Brain pericyte (primary cell): Measurements from ENCODE around the gene F2RL3.

Experiments
- DNase-seq: peaks from one replicate; pipeline ENCODE4 v3.0.0-alpha.2; 2012; ENCODE audit warnings: low read depth, low spot score

F2RL3 gene

DNA sequence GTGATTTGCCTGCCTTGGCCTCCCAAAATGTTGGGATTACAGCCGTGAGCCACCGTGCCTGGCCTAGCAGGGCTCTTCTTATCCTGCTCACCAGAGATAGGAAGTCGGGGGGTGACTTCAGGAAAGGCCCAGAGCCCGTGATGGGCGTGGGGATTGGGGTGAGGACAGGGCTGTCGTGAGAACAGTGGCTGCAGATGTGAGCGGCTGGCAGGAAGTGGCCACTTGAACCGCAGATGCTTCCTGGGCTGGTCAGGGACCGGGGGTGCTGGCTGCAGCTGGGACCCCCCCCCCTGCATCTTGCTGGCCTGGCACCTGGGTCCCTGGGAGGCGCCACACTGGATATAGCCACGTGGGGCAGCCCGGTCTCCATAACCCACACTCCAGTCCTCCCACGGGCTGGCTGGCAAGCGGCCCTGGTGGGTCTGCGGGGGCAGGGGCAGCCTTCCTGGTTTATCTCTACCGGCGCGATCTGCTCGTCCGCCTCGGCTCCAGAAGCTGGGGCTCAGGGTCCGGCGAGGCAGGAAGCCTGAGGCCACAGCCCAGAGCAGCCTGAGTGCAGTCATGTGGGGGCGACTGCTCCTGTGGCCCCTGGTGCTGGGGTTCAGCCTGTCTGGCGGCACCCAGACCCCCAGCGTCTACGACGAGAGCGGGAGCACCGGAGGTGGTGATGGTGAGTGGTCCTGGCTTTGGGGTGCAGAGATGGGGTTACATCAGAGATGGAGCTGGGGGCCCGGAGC, at the start of gene F2RL3:
TSS of gene F2RL3 (plus strand) at position 371 of the 737 bp plus-strand sequence. CDS start at position 562, 191 bp downstream.
- no peak for DNase-seq

DNA sequence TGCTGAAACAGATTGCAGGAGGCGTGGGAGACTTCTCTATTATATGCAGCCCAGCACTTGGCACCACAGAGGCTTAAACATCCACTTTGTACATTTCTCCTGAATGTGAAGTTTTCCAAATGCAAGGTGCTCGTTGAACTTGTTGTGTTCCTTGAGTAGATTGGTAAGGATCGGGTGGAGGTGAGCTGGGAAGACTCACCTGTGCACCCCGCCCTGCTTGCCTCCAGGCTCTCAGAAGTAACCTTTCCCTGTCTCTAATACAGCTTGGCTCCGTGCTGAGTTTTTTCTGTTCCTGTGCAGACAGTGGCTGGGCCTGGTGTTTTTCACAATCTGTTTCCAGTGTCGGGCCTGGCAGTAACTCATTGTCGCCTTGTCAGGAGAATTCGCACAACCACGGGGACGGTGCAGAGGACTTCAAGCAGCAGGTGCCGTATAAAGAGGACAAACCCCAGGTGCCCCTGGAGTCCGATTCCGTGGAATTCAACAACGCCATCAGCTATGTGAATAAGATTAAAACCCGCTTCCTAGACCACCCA, 47.3 kb upstream of the F2RL3 start:
- DNase-seq = no peak

DNA sequence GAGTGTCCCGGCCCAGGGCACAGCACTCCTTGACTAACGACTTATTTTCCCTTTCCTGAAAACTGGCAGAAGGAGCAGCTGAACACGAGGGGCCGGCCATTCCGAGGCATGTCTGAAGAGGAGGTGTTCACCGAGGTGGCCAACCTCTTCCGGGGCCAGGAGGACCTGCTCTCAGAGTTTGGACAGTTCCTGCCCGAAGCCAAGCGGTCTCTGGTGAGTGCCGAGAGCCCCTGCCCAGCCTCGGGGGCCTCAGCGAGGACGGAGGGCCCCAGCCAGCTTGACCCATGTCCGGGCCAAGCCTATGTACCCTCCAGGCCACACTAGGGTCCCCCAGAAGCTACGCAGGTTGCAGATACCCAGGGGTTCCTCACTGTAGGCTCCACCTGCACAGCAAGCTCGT, 41.9 kb upstream of the F2RL3 start:
- DNase-seq = no peak

DNA sequence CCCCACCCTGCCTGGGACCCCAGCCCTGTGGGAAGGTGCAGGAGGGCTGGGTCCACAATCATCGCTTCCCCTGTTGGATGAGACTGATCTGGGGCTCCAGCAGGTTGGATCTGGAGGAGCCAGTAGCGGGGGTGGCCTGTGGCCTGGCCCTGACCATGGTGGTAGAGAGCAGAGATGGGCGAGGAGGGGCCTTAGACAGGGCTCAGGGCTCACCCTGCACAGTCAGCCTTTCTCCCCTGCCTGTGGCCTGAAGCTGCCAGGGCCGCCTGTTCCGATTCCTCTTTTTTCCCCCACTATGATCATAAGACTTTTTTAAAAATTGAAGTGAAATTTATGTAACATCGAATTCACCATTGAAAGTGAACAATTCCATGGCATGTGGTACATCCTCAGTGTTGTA, 41.4 kb upstream of the F2RL3 start:
- DNase-seq = no peak

DNA sequence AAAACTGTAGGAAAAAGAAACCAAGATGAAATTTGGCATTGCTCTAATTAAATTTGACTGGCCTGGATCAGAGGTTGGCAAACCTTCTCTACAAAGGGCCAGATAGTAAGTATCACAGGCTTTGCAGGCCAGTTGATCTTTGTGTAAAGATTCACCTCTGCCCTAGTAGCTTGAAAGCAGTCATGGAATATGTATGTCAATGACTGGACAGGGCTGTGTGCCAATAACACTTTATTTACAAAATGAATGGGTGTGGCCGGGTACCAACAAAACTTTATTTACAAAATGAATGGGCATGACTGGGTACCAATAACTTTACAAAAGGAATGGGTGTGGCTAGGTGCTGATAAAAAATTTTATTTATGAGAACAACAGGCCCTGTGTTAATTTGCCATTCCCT, 39.6 kb upstream of the F2RL3 start:
- DNase-seq = no peak

DNA sequence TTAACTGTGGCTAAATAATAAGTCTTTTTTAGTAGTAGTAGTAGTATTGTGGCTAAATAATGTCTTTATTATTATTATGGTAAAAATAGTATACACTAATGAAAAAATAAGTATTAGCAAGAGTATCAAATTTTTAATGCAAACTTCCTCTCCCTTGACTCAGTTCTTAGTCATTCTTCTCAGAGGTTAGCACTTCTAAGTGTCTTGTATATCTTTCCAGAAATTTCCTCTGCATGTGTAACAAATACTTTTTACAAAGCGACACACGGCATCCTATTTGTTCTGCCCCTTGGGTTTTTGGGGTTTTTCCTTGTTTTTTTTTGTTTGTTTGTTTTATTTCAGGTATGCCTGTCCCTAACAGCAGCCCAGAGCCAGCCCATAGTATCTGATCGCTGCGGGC, 38.7 kb upstream of the F2RL3 start:
- DNase-seq = no peak

DNA sequence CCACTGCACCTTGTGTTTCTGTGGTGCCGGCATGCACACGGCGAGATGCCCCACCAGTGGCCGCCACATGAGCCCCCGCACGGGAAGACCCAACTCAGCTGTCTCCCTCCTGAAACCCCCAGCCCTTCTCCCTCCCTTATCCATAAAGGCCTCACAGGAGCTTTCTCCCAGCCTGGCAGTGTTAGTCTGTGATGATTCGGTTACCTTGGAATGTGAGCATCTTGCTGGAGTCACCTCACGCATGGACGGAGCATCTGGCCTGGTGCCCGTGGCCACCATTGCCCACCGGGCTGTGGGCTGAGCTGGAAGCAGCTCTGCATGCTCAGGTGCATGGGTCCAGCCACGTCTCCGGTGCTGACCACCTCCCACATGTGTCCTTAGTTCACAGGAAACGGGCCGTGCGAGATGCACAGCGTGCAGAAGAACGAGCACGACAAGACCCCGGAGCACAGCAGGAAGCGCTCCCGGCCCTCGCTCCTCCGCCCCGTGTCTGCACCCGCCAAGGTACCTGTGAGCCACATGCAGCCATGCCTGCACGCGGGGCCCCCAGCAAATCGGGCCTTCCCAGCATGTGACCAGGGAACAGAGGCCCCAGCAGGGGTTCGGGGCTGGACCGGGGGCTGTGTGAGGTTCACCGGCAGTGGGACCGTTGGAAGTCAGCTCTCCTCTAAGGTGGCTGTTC, 37.6 kb upstream of the F2RL3 start:
- DNase-seq = no peak

DNA sequence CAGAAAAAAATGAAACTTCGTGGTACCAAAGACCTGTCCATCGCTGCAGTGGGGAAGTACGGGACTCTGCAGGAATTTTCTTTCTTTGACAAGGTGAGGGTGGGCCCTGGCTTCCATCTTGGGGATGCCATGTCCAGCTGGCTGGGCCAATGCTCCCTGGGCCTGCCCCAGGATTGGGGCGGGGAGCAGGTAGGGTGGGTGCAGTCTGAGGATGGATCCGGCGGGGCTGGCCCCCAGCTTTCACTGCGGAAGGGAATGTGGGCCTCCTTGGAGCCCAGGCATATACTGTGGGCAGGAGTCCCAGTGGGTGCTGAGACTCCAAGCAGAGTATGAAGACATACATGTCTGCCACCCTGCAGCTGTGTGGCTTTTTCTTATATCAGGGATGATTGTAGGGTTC, 35.7 kb upstream of the F2RL3 start:
- DNase-seq = no peak

DNA sequence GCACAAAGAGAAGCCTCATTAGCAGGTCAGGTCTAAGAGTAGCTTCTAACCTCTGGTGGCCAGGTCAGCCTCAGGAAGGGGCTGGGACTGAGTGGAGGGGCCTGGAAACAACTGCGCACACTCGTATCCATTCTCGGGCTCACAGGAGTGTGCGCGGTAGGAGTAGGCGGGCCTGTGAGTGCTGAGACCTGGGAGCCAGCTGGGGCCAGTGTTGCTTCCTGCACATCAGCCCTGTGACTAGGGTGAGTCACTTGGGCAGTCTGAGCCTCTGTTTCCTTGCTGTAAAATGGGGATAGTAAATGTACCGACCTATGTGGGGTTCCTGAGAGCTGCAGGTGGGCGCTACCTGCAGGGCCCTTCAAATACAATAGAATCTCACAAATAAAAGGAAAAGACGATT, 32.7 kb upstream of the F2RL3 start:
- no peak for DNase-seq

DNA sequence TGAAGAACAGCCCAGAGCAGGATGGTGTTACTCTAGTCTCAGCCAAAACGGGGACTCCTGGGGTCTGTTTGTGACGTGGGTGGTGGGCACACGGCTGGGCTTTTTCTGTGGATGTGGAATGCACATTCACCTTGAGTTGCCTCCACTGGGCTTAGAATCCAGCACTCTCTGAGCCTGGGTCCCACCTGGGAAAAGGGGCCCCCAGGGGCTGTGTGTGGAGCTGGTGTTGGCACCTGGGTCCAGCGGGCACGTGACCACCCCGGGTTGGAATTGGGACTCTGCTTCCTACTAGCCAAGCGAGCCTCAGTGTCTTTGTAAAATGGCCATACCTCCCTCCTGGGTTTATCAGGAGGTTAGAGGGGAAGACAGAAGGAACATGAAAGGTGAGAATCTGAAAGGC, 29.2 kb upstream of the F2RL3 start:
- no peak for DNase-seq

DNA sequence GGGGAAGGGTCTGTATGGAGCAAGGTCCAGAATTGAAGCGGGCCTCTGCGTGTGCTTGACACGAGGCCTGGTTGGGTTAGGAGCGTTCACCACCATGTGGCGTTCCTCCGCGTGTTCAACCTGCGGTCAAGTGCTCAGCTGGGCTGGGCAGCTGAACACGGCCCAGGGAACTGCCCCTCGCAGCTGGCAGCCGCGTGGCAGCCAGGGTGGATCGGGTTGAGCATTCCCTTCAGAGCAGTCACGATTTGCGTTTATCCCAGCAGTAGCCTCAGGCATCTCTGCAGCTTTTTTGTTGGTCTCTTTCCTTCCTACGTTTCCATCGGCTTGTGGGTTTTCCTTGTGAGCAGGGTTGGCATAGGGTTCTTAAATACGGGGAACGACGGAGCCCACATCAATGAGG, 28.7 kb upstream of the F2RL3 start:
- DNase-seq = no peak

DNA sequence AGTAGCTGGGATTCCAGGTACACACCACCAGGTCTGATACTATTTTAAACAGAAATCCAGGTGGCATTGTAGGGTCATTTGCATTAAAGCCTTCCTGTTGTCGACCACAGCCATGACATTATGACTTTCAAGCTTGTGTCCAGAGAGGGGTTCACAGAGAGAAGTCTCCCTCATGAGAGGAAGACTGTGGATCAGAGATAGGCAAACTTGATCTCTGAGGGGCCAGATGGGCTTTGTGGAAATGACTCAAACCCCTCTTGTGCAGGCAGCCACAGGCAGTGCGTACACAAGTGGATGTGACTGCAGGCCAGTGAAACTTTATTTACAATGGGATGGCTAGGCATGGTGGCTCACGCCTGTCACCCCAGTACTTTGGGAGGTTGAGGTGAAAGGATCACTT, 27.8 kb upstream of the F2RL3 start:
- no peak for DNase-seq

DNA sequence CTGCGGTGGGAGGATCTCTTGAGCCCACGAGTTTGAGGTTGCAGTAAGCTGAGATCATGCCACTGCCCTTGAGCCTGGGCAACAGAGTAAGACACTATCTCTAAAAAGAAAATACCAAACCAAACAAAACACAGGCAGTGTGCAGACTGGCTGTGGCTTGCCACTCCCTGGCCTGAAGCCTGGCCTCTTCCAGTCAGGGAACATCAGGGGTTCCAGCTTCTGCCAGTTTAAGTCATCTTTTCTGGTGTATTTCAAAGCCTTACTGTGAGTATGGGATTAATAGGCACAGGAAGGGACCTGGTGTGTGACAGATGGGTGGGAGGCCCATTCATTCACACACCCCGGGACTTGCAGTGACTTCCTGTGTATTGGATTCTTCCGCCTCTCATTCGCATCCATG, 27.0 kb upstream of the F2RL3 start:
- no peak for DNase-seq

DNA sequence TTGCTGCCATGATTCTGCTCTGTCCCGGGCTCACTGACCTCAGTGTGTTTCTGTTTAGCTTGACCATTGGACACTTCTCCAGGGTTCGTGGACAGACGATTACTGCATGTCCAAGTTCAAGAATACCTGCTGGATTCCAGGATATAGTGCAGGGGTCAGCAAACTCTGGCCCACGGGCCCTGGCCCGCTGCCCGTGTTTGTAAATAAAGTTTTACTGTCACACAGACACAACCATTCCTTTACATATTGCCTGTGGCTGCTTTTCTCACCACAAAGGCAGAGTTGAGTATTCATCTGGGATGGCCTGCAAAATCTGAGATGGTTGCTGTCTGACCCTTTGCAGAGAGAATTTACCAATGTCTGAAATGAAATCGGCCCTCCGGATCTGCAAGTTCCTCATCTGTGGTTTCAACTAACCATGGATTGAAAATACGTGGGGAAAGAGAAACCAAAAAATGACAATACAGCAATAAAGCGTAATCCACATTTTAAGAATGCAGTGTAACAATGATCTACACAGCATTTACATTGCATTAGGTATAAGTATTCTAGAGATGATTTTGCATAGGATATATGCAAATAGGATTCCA, 25.9 kb upstream of the F2RL3 start:
- DNase-seq = no peak

DNA sequence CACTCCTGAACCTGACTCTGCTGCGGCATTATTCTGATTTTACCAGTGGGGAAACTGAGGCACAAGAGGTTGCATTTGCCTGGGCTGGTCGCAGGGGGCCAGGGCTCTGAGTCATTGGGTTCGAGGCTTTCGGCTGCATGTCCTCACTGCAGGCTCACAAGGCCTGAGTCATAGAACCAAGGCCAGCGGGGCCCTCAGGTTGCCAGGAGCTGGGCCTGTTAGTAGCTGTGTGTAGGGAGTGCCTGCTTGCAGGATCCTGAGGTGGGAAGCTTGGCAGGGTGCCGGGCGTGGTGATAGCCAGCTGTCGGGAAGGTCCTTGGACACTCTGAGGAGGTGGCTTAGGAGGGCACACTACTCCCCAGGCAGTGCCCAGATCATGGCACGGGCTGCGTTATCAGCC, 21.6 kb upstream of the F2RL3 start:
- no peak for DNase-seq

DNA sequence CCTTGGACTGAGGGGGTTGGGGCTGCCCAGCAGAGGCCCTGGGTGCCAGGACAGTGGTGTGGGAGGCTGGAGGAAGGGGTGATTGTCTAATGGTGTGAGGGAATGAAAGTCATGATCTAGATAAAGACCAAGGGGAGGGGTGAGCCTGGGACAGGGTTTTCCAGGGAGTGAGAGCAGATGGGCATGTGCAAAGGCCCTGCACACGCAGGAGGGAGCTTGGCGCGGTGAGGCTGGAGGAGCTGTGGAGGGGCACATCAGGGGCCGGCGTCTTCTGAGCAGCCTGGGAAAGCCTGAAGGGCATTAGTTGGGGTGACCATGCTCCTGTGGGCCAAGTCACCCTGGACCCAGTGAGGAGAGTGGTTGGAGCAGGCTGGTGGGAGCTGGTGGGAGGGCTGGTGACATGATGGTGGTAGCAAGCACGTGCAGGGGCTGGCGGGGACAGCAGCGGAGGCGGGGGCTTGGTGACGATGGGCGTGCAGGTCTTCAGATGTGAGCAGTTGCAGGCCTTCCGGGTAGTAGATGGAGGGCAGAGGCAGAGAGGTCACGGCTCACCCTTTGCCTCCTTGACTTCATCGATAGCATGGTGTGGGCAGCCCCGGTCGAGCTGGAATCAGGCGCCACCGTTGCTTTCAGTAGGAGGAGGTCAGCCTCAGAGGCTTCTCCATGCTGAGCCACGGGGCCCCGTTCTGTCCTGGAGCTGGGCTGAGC, 20.2 kb upstream of the F2RL3 start:
- DNase-seq = no peak

DNA sequence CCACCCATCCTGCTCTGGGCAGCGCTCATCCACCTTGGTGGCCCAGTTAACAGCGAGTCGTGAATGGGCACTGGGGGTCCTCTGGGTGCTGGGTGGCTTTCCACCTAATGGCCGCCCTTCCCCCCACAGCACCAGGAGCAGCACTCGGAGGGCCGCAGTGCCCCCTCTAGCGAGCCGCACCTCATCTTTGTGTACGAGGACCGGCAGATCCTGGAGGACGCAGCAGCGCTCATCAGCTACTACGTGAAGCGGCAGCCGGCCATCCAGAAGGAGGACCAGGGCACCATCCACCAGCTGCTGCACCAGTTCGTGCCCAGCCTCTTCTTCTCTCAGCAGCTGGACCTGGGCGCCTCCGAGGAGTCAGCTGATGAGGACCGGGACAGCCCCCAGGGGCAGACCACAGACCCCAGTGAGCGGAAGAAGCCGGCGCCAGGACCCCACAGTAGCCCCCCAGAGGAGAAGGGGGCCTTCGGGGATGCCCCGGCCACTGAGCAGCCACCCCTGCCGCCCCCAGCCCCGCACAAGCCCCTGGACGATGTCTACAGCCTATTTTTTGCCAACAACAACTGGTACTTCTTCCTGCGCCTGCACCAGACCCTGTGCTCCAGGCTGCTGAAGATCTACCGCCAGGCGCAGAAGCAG, 19.3 kb upstream of the F2RL3 start:
- DNase-seq = no peak

DNA sequence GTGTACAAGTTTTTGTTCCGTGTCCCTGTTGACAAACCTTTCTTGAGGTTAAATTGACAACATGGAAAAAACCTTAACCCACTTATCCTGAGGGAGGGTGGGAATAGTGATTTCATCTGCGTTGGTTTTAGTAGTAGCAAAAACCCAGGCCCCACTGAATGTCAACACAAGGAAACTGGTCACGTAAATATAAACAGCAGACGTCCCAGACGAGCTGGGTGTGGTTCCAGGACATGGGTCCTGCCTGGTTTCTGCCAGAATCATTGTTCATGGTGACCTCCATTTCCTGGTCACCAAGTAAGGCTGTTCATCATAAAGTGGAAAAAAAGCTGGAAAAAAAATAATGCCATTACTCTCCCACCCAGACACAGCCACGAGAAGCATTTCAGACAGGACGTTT, 16.9 kb upstream of the F2RL3 start:
- no peak for DNase-seq

DNA sequence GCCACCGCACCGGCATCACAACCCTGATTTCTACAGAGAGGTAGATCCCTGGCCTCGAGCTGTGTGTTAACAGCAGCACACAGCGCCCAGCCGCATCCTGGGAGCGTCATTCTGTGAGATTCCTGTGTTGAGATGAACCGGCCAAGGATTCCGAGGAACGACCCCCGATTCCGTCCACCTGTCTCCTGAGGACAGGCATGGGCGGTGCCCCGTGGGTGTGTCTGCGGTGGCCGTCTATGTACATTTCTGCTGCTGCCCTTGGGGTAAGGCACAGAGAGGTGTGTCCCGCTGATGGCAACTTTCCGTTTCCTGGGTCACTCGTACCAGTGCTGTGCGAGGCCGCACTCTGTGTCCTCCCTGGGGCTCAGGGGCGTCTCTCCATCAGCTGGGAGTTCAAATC, 16.1 kb upstream of the F2RL3 start:
- no peak for DNase-seq

DNA sequence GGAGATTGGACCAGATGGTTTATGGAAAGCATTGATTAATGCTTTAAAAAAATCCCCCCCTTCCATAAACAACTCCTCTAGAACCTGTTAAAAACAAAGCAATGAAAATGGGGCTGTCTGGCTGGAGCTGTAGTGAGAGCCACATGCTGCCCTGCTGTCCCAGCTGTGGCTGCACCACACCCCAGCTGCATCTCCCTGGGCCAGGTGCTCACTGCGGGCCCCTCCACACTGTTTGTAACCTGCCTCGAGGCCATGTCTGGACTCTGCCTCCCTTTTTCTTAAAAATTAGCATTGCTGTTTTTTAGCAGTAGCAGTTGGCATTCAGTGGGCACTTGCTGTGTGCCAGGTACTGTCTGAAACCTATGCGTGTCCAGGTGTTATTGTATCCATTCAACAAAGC, 15.2 kb upstream of the F2RL3 start:
- DNase-seq = no peak

DNA sequence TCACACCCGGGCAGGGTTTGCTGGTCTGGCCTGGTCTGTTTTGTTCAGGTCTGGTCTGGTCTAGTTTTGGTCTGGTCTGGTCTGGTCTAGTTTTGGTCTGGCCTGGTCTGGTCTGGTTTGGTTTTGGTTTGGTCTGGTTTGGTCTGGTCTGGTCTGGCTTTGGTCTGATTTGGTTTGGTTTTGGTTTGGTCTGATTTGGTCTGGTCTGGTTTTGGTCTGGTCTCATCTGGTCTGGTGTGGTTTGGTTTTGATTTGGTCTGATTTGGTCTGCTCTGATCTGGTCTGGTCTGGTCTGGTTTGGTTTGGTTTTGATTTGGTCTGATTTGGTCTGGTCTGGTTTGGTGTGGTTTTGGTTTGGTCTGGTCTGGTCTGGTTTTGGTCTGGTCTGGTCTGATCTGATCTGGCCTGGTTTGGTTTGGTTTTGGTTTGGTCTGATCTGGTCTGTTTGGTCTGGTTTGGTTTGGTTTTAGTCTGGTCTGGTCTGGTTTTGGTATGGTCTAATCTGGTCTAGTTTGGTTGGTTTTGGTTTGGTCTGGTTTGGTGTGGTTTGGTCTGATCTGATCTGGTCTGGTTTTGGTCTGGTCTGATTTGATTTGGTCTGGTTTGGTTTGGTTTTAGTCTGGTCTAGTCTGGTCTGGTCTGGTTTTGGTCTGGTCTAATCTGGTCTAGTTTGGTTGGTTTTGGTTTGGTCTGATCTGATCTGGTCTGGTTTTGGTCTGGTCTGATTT, 14.4 kb upstream of the F2RL3 start:
- no peak for DNase-seq
